ENCODE measurements around the gene HDAC8.
A peak's percentile ranks its signal among the peaks of the same experiment; 100 is the strongest.

HDAC8 gene

DNA sequence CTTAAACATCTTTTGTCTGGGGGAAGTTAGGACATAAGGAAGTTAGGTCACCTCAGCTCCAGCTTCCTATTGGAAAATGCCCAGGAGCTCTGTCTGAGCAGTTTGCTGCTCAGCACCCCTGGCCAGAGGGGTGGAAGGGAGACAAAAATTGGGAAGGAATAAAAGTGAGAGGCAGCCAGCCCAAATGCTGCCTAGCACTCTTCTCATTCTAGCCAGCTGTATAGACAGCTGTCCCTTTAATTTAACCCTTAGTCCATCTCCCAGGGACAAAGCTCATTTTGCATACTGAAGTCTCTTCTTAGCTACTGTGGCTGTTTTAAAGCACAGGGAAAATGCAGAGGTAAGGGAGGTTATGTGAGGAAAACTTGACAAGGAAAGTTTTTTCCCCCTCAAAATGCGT, 177.4 kb downstream of the HDAC8 start:
- Histone ChIP-seq H3K4me3 (ENCODE audit: low read length) (no peak overlapping the region), H3K27ac (ENCODE audit: low read depth, low read length) (0 out of 2 replicates have a peak overlapping the region, but pooled peaks have one; percentile 35), H3K9ac (ENCODE audit: low read depth, low read length) (no peak overlapping the region), H3K36me3 (ENCODE audit: insufficient read depth, low read length) (no peaks in the 10 kb centered on the region), H3K9me3 (ENCODE audit: insufficient read depth, low read depth, low read length) (no peaks in the 10 kb centered on the region), H3K27me3 (ENCODE audit: insufficient read depth, low read length) (no peaks in the 10 kb centered on the region), H3K4me1 (ENCODE audit: insufficient read depth, low read length) (peaks cover 32% of the 10 kb centered on the region)
- 50% methylated on average over 1 of the region's 1 CpG for WGBS

DNA sequence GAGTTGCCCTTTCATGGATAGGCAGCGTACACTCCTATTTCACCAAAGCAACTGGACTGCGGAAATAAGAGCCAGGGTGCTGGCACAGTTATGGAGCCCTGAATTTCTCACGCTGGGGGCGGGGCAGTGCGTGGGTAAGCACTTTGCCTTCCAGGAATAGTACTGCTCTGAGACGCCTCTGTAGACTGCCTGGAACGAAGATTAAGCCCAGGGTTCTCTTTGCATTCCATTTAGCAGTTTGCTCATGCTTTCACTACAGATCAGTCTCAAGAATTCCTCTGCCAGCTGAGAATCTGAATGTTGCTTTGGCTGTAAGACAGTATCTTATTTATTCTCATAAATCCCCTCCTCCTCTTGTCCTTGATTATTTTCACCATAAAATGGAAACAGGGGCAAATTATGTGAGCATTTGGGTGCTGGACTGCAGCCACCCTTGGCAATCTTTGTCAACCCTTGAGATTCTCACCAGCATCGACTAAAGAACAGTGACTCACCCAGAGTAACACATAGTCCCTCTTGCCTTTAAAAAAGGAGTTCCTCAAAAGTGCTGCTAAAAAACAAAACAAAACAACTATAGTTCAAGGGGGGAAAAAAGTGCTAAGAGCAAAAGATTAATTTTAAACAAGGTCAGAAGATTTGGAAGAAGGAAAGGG, 178.0 kb downstream of the HDAC8 start:
- 73% methylated on average over 8 of the region's 8 CpGs for WGBS
- Histone ChIP-seq H3K9me3 (ENCODE audit: insufficient read depth, low read depth, low read length) (no peaks in the 10 kb centered on the region), H3K4me1 (ENCODE audit: insufficient read depth, low read length) (peaks cover 32% of the 10 kb centered on the region), H3K9ac (ENCODE audit: low read depth, low read length) (no peak overlapping the region), H3K27ac (ENCODE audit: low read depth, low read length) (no peak overlapping the region), H3K4me3 (ENCODE audit: low read length) (no peak overlapping the region), H3K36me3 (ENCODE audit: insufficient read depth, low read length) (no peaks in the 10 kb centered on the region), H3K27me3 (ENCODE audit: insufficient read depth, low read length) (no peaks in the 10 kb centered on the region)

DNA sequence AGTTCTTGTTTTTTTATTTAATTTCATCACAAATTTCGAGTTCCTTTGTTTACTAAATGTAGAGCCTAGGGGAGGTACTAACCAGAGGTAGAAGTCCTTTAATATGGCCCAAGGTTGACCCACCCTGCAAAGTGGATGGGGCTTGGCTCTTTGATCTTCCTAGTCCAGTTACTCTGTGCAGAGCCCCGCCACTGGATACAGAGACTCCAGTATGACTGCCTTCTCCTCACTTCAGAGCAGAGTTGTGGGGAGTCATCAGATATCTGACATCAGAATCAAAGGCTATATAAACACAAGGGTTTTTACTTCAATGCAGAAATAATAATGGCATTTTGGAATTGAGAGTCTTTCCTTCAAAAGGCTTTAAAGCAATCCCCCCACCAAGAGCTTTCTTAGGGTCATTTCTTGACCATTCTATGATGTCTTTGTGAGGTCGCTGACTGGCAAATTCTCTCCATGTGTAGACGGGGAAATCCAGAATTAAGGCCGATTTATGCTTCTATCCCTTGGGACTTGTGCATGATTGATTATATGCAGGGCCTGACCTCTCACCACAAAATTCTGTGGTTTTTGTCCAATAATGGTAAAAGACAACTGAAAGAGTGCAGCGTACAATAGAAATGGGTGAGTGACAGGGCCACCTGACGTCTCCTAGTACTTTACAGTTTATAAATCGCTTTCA, 178.7 kb downstream of the HDAC8 start:
- Histone ChIP-seq H3K4me3 (ENCODE audit: low read length) (no peak overlapping the region), H3K27ac (ENCODE audit: low read depth, low read length) (no peak overlapping the region), H3K36me3 (ENCODE audit: insufficient read depth, low read length) (no peaks in the 10 kb centered on the region), H3K9ac (ENCODE audit: low read depth, low read length) (no peak overlapping the region), H3K4me1 (ENCODE audit: insufficient read depth, low read length) (peaks cover 32% of the 10 kb centered on the region), H3K27me3 (ENCODE audit: insufficient read depth, low read length) (no peaks in the 10 kb centered on the region), H3K9me3 (ENCODE audit: insufficient read depth, low read depth, low read length) (no peaks in the 10 kb centered on the region)
- WGBS = 91% methylated on average over 7 of the region's 8 CpGs

DNA sequence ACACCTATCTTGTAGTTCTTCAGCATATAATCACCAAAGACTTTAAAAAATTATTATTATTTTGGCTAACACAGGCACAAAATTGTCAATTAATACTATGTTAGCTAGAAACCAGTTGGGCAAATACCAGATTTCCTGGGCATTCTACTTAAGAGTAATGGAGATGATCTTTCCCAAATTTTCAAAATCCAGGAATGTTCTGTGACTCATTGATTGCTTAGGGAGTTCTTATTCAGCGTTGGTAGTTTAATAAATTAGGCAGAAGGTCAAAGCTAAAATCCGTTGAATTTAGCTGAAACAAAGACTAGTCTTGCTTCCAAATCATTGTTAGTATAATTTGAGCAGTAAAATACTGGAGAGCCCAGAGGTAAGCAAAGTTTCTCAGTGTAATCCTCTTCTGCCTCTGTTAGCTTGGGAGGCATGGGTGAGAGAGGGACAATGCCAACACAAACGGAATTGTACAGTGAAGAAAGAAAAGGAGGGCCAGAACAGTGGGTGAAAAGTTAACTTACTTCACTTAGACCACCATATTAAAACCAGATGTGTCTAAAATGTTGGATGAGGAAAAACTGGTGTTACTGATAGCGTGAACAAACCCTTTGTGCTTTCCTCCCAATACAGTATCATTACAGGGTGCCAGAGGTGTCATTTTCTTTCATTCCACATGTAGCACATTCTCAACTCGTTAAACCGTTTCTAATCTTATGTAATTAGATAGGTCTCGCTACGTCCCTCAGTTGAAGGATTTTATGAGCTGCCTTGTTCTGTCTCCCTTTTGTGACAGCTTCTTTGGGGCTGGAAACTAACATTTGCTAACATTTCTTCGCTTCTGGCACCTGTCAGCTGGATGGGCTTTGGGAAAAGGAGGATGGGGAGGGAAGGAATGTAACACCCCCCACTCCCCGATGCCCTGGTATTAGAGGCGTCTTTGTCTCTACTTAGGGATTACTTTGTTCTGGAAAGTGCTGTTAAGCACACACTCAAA, 179.5 kb downstream of the HDAC8 start:
- Histone ChIP-seq H3K9ac (ENCODE audit: low read depth, low read length) (no peak overlapping the region), H3K36me3 (ENCODE audit: insufficient read depth, low read length) (no peaks in the 10 kb centered on the region), H3K9me3 (ENCODE audit: insufficient read depth, low read depth, low read length) (no peaks in the 10 kb centered on the region), H3K27me3 (ENCODE audit: insufficient read depth, low read length) (no peaks in the 10 kb centered on the region), H3K4me3 (ENCODE audit: low read length) (no peak overlapping the region), H3K27ac (ENCODE audit: low read depth, low read length) (no peak overlapping the region), H3K4me1 (ENCODE audit: insufficient read depth, low read length) (peaks cover 32% of the 10 kb centered on the region)
- 76% methylated on average over 7 of the region's 11 CpGs for WGBS

DNA sequence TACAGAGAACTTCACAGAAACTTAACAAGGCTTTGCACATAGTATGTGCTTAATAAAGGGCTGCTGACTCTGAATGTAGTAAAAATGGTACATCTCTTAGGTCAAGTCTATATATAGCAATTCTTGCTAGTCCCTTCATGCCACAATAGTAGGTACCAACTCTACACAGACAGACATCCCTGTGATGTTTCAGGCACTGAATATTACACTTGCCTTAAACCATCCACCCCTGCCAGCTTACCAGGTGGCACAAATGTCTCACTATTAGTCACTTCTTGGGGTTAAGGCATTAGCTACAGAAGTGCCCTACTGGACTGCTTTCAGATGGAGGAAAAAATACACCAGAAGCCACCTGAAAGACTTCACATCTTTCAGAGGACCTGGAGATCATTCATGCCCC, 180.6 kb downstream of the HDAC8 start:
- H3K9me3 ChIP-seq (ENCODE audit: insufficient read depth, low read depth, low read length) = no peaks in the 10 kb centered on the region
- H3K4me1 ChIP-seq (ENCODE audit: insufficient read depth, low read length) = peaks cover 32% of the 10 kb centered on the region
- no peak overlapping the region for H3K4me3 ChIP-seq (ENCODE audit: low read length)
- no peak overlapping the region for H3K27ac ChIP-seq (ENCODE audit: low read depth, low read length)
- H3K36me3 ChIP-seq (ENCODE audit: insufficient read depth, low read length) = no peaks in the 10 kb centered on the region
- H3K9ac ChIP-seq (ENCODE audit: low read depth, low read length) = no peak overlapping the region
- no peaks in the 10 kb centered on the region for H3K27me3 ChIP-seq (ENCODE audit: insufficient read depth, low read length)

DNA sequence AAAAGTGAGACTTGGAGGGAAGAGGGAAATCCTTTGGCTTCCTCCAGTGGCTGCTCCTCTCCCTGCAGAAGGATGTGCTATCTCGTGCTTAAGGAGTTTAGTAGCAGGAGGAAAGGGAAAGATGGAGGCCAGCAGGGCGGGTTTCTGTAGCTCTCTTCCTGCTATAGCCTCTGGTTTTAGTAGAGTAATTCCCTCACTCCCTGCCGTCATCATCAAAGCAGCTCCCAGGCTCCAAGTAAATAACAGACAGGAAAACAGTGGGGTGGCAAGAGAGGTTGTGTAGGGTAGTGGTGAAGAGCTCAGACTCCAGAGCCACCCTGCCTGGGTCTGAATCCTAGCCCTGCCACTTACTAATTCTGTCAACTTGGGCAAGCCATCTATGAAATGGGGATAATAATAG, 185.4 kb downstream of the HDAC8 start:
- Histone ChIP-seq H3K27me3 (ENCODE audit: insufficient read depth, low read length) (no peaks in the 10 kb centered on the region), H3K4me3 (ENCODE audit: low read length) (no peak overlapping the region), H3K27ac (ENCODE audit: low read depth, low read length) (no peak overlapping the region), H3K9me3 (ENCODE audit: insufficient read depth, low read depth, low read length) (no peaks in the 10 kb centered on the region), H3K36me3 (ENCODE audit: insufficient read depth, low read length) (no peaks in the 10 kb centered on the region), H3K9ac (ENCODE audit: low read depth, low read length) (no peak overlapping the region), H3K4me1 (ENCODE audit: insufficient read depth, low read length) (no peaks in the 10 kb centered on the region)
- WGBS = 14% methylated on average over 1 of the region's 3 CpGs

DNA sequence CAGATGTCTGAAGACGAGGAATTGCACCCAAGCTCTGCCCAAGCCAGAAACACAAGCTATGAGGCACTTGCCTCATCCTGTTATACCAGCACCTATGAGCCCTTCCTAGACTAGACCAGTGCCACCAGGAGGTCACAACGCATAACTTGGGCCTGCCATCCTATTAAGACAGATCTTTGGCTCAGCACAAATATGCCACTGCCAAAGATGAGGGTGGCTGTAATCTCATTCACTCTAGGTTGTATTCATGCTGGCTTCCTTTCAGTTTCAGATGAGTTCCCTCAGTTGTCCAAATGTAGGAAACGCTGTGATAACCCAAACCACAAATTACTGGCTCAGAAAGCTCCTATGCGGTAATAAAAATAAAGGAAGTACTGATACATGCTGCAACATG, 190.4 kb downstream of the HDAC8 start:
- 90% methylated on average over 4 of the region's 4 CpGs for WGBS
- no peak overlapping the region for H3K4me3 ChIP-seq (ENCODE audit: low read length)
- no peaks in the 10 kb centered on the region for H3K36me3 ChIP-seq (ENCODE audit: insufficient read depth, low read length)
- no peak overlapping the region for H3K9ac ChIP-seq (ENCODE audit: low read depth, low read length)
- H3K27ac ChIP-seq (ENCODE audit: low read depth, low read length) = no peak overlapping the region
- no peaks in the 10 kb centered on the region for H3K27me3 ChIP-seq (ENCODE audit: insufficient read depth, low read length)
- peaks cover 3% of the 10 kb centered on the region; the same call in 1 of the 2 replicates for H3K4me1 ChIP-seq (ENCODE audit: insufficient read depth, low read length)
- no peaks in the 10 kb centered on the region for H3K9me3 ChIP-seq (ENCODE audit: insufficient read depth, low read depth, low read length)

DNA sequence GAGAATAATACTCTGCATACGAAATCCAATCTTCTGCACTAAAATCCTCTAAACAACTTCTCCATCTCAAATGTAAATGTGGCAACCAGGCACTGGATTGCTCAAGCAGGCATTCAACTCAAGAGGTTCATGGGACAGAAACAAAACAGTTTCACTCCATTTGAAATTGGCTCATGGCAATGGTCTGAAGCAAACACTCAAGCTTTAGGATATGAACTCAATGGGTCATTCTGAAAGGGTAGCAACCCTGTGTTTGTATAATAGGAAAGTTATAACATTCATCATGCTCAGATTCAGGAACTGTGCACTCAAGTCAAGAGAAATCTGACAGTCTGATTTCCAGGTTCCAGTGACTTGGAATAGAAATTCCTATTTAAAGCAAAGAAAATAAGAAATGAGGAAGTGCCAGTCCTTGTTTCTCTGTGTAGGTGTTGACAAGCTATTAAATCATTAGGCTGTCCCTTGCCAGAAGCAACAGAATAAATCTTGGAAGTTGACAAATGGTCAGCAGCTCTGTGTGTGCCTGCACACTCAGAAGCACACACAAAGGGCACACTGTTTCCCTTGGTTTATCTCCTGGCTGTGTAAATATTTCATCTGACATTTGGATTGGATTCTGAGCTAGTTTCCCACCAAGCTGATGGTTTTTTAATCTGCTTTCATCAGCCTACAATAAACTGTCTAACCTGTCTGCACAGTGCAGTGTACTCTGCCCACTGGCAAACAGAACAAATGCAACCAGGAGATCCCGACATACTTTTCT, 191.0 kb downstream of the HDAC8 start:
- Histone ChIP-seq H3K9me3 (ENCODE audit: insufficient read depth, low read depth, low read length) (no peaks in the 10 kb centered on the region), H3K27ac (ENCODE audit: low read depth, low read length) (no peak overlapping the region), H3K36me3 (ENCODE audit: insufficient read depth, low read length) (no peaks in the 10 kb centered on the region), H3K4me3 (ENCODE audit: low read length) (no peak overlapping the region), H3K27me3 (ENCODE audit: insufficient read depth, low read length) (no peaks in the 10 kb centered on the region), H3K9ac (ENCODE audit: low read depth, low read length) (no peak overlapping the region), H3K4me1 (ENCODE audit: insufficient read depth, low read length) (peaks cover 3% of the 10 kb centered on the region; the same call in 1 of the 2 replicates)
- WGBS = 86% methylated on average over 2 of the region's 2 CpGs

DNA sequence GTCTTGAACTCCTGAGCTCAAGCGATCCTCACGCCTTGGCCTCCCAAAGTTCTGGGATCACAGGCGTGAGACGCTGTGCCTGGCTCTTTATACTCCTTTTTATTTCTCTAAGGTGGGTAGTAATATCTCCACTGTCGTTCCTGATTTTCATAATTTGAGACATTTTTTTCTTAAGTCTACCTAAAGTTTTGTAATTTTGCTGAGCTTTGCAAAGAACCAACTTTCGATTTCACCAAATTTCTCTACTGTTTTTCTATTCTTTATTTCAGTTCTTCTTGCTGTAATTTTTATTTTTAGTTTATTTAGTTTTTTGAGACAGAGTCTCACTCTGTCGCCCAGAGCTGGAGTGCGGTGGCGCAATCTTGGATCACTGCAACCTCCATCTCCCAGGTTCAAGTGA, 196.5 kb downstream of the HDAC8 start:
- H3K27me3 ChIP-seq (ENCODE audit: insufficient read depth, low read length) = no peaks in the 10 kb centered on the region
- no peaks in the 10 kb centered on the region for H3K36me3 ChIP-seq (ENCODE audit: insufficient read depth, low read length)
- H3K27ac ChIP-seq (ENCODE audit: low read depth, low read length) = no peak overlapping the region
- WGBS = 93% methylated on average over 6 of the region's 9 CpGs
- no peaks in the 10 kb centered on the region for H3K9me3 ChIP-seq (ENCODE audit: insufficient read depth, low read depth, low read length)
- peaks cover 3% of the 10 kb centered on the region; the same call in 1 of the 2 replicates for H3K4me1 ChIP-seq (ENCODE audit: insufficient read depth, low read length)
- H3K4me3 ChIP-seq (ENCODE audit: low read length) = no peak overlapping the region
- H3K9ac ChIP-seq (ENCODE audit: low read depth, low read length) = no peak overlapping the region

DNA sequence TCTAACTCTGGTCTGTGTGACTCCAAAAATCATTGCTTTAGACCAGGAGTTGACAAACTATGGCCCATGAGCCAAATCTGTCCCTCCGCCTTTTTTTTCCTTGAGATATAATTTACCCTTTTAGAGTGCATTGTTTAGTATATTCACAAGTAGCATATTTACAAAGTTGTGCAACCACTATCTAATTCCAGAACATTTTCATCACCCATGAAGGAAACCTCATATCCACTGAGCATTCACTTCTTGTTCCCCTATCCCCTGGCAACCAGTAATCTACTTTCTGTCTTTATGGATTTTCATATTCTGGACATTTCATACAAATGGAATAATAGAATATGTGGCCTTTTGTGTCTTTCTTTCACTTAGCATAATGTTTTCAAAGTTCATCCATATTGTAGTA, 199.5 kb downstream of the HDAC8 start:
- Histone ChIP-seq H3K4me1 (ENCODE audit: insufficient read depth, low read length) (no peaks in the 10 kb centered on the region), H3K9me3 (ENCODE audit: insufficient read depth, low read depth, low read length) (no peaks in the 10 kb centered on the region), H3K36me3 (ENCODE audit: insufficient read depth, low read length) (no peaks in the 10 kb centered on the region), H3K27me3 (ENCODE audit: insufficient read depth, low read length) (no peaks in the 10 kb centered on the region), H3K27ac (ENCODE audit: low read depth, low read length) (no peak overlapping the region), H3K9ac (ENCODE audit: low read depth, low read length) (no peak overlapping the region), H3K4me3 (ENCODE audit: low read length) (no peak overlapping the region)
- 100% methylated on average over 1 of the region's 1 CpG for WGBS

All from HUES64 (cell line).